Kidney (tissue), 14 donors: ENCODE measurements around the gene PTPRU. TPM values are rescaled to one million over a fixed set of nuclear protein-coding genes. Genes with fewer than 3 reads are reported as not detected.
A peak's percentile ranks its signal among the peaks of the same experiment; 100 is the strongest.

ENCODE experiments used
- DNase-seq, 5 donors: peaks; one replicate each; pipeline ENCODE4 v3.0.0-alpha.2; 2013 to 2020
- FAIRE-seq: peaks from 2 replicates; lab custom pipeline; 2012; peaks lifted over from hg19 to GRCh38; lab: Jason Lieb, UNC
- H3K27ac ChIP-seq, 2 donors: one replicate each; pipeline ENCODE4 v1.7.0; 2013; ENCODE audit warnings: low read depth in 2 of 2, low read length in 2 of 2, inconsistent platforms in 1 of 2
- H3K27me3 ChIP-seq: one replicate; pipeline ENCODE4 v1.7.1; 2013; ENCODE audit warnings: low read length, inconsistent platforms; ENCODE audit not compliant: control insufficient read depth, insufficient read depth
- H3K36me3 ChIP-seq, 3 donors: one replicate each; pipeline versions ENCODE4 v1.7.0 to v1.7.1; 2013; ENCODE audit warnings: low read length in 3 of 3, control low read depth in 1 of 3, inconsistent platforms in 1 of 3; ENCODE audit not compliant: insufficient read depth in 3 of 3, control insufficient read depth in 2 of 3
- H3K4me1 ChIP-seq, 3 donors: one replicate each; pipeline versions ENCODE4 v1.7.0 to v1.7.1; 2013; ENCODE audit warnings: low read length in 3 of 3, inconsistent platforms in 1 of 3, low read depth in 1 of 3; ENCODE audit not compliant: control insufficient read depth in 2 of 3, insufficient read depth in 2 of 3
- H3K4me3 ChIP-seq, 3 donors: one replicate each; pipeline versions ENCODE4 v1.7.0 to v1.8.1; 2013; ENCODE audit warnings: low read length in 3 of 3, control low read depth in 1 of 3, inconsistent platforms in 1 of 3
- H3K9ac ChIP-seq, 3 donors: one replicate each; pipeline versions ENCODE4 v1.7.0 to v1.7.1; 2013; ENCODE audit warnings: low read length in 3 of 3, control low read depth in 1 of 3, inconsistent platforms in 1 of 3
- H3K9me3 ChIP-seq, 3 donors: one replicate each; pipeline versions ENCODE4 v1.7.0 to v1.7.1; 2013; ENCODE audit warnings: low read length in 3 of 3, control low read depth in 1 of 3, inconsistent platforms in 1 of 3; ENCODE audit not compliant: control insufficient read depth in 2 of 3, insufficient read depth in 1 of 3
- intact Hi-C: fragments of 100-400 bp; cut with DNase I; formaldehyde crosslinking; loops from one replicate; pipeline ENCODE4 v1.11.1; 2022
- polyA plus RNA-seq: library from polyadenylated mRNA; stranded (reverse); fragments of 350-450 nt; fragmentation: Illumina TruSeq; extraction: RNeasy Lipid Tissue Mini Kit (QIAGEN cat#74804); gene quantifications from one replicate; pipeline ENCODE4 v1.2.3, GENCODE V29; 2014; ENCODE audit warnings: low read depth, low replicate concordance; ENCODE audit not compliant: insufficient read depth
- total RNA-seq: library from RNA; stranded (reverse); fragmentation: NEBNext Ultra II Directional; extraction: Animal tissue kit (Norgen Biotek cat#: 25700); gene quantifications from one replicate; pipeline ENCODE4 v1.2.1, GENCODE V29; 2021
- TF ChIP-seq, protein P1 (sequence below): IDR thresholded peaks from 3 replicates; pipeline ENCODE4 v1.5.1; 2012; ENCODE audit warnings: mild to moderate bottlenecking, moderate library complexity, borderline replicate concordance; ENCODE audit not compliant: insufficient read depth; ENCODE audit errors: extremely low read depth
- donor health status: control.
- donor health status: control.
- donor health status: control.
- donor health status: control.
- donor health status: control.
- donor health status: DM: yes; HTN: yes; CAD: no.
- donor health status: Normal renal cell carcinoma (clear cell type).

Gene PTPRU
- total and polyA plus RNA-seq, 2 donors from 2014 or later = 3.7 to 53.6 TPM

GRCh38 chr1:29243023-29243870 lies 6.9 kb downstream of the PTPRU start:
- TF ChIP-seq, protein P1, sequence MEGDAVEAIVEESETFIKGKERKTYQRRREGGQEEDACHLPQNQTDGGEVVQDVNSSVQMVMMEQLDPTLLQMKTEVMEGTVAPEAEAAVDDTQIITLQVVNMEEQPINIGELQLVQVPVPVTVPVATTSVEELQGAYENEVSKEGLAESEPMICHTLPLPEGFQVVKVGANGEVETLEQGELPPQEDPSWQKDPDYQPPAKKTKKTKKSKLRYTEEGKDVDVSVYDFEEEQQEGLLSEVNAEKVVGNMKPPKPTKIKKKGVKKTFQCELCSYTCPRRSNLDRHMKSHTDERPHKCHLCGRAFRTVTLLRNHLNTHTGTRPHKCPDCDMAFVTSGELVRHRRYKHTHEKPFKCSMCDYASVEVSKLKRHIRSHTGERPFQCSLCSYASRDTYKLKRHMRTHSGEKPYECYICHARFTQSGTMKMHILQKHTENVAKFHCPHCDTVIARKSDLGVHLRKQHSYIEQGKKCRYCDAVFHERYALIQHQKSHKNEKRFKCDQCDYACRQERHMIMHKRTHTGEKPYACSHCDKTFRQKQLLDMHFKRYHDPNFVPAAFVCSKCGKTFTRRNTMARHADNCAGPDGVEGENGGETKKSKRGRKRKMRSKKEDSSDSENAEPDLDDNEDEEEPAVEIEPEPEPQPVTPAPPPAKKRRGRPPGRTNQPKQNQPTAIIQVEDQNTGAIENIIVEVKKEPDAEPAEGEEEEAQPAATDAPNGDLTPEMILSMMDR = no peak
- peak in 1 of 5 donors; percentile 41 for DNase-seq
- FAIRE-seq = no peak
- intact Hi-C loops = no loop called here
- Histone ChIP-seq H3K4me1 (peaks cover 0 to 2% (median 0%) of the 10 kb centered on the region in 3 donors), H3K27ac (no peak overlapping the region), H3K36me3 (no peaks in the 10 kb centered on the region), H3K27me3 (no peaks in the 10 kb centered on the region), H3K4me3 (no peak overlapping the region), H3K9me3 (no peaks in the 10 kb centered on the region), H3K9ac (no peak overlapping the region)

- FAIRE-seq = no peak
- Histone ChIP-seq H3K9ac (no peak overlapping the region), H3K36me3 (no peaks in the 10 kb centered on the region), H3K9me3 (no peaks in the 10 kb centered on the region), H3K27ac (no peak overlapping the region), H3K4me3 (no peak overlapping the region), H3K27me3 (no peaks in the 10 kb centered on the region), H3K4me1 (no peaks in the 10 kb centered on the region)
- intact Hi-C loops = no loop called here
- TF ChIP-seq, protein P1 = no peak
- peak in 1 of 5 donors; percentile 32 for DNase-seq
These were observed 7.5 kb downstream of the PTPRU start for GRCh38 chr1:29243871-29244200.

- DNase-seq (peak in 1 of 5 donors; percentile 34), FAIRE-seq (no peak)
- Histone ChIP-seq H3K4me1 (no peaks in the 10 kb centered on the region), H3K27me3 (no peaks in the 10 kb centered on the region), H3K9me3 (no peaks in the 10 kb centered on the region), H3K4me3 (no peak overlapping the region), H3K36me3 (no peaks in the 10 kb centered on the region), H3K27ac (no peak overlapping the region), H3K9ac (no peak overlapping the region)
- TF ChIP-seq, protein P1 = no peak
- intact Hi-C loops = no loop called here
These were observed 8.9 kb downstream of the PTPRU start for GRCh38 chr1:29245261-29245660.

DNA sequence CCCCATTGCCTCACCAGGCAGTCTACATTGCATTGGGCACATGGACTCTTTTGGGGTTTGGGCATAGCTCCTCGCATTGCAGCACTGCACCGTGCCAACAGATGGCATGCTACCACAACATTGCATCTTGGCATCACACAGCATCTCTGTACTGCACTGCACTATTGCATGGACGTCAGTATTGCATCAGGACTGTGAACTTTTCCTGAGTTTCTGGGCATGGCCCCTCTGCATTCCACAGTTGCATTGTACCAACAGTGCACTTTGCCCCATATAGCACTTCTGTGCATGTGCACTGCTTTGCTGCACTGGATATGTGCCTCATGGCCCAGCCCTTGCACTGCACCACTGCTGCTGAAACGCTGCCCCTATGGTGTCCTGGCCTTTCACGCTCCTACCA lies 9.6 kb downstream of the PTPRU start:
- Histone ChIP-seq H3K27me3 (no peaks in the 10 kb centered on the region), H3K4me1 (no peaks in the 10 kb centered on the region), H3K4me3 (no peak overlapping the region), H3K9me3 (no peaks in the 10 kb centered on the region), H3K36me3 (no peaks in the 10 kb centered on the region), H3K27ac (no peak overlapping the region), H3K9ac (no peak overlapping the region)
- peak in 4 of 5 donors; percentile 29 to 68 (median 46) for DNase-seq
- TF ChIP-seq, protein P1 = peak; percentile 46
- no peak for FAIRE-seq
- intact Hi-C loops = no loop called here
